Ramos (cell line): Measurements from ENCODE around the gene RUBCNL.
"Not testable (repeated sequence)": the region's sequence is repeated elsewhere in the genome, so short reads cannot be mapped to it uniquely, and the experiment has no call there.

Source experiments
- in situ Hi-C: fragments of 300-500 bp; cut with MboI; formaldehyde crosslinking; loops from one replicate; pipeline ENCODE4 v1.14.3; 2022; ENCODE audit warnings: low sequenced_read_pairs; ENCODE audit not compliant: unreplicated experiment

RUBCNL gene

DNA sequence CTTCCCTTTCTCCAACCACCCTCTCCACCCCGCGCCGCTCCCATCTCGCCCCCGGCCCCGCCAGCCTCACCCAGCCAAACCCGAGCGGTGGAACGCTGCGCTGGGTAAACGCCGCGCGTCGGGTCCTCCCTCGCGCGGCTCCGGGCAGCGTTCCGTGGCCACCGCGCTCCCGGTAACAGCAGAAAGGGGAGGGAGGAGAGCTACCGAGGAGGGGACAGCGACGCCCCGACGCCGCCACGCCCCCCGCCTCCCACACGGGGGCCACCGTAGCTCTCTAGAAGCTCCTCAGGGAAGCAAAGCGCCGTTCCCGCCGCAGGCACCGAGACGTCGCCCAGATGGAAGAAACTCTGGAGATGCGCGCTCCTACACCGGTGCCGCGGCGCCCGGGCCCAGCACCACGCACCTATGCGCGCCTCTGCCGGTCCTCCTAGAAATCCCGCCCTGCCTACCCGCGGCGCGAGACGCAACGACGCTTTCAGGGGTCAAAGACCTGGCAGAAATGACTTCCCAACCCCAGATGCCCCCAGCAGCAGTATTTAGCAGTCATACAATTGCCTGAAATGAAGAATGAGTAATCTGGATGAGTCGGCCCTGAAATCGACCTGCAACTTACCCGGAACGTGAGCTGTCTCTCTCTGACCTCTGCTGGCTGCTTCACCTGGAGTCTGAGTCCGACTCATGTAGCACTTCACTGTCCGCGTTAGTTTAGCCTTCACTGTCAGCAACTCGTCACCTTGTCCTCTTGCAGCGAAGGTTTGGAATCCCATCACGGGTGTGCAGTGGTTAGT is at the start of gene RUBCNL:
RUBCNL (minus strand) TSS at position 189 of the 788 bp plus-strand sequence. CDS start 14,777 bp downstream, outside the sequence.
- in situ Hi-C loops, result loop anchor here (10.0 kb wide), 1 partner anchor 208 kb away; no protein-coding TSS in a partner anchor

- in situ Hi-C loops, result not testable (repeated sequence)
Measured at GRCh38 chr13:46429558-46429957, 42.5 kb upstream of the RUBCNL start.

DNA sequence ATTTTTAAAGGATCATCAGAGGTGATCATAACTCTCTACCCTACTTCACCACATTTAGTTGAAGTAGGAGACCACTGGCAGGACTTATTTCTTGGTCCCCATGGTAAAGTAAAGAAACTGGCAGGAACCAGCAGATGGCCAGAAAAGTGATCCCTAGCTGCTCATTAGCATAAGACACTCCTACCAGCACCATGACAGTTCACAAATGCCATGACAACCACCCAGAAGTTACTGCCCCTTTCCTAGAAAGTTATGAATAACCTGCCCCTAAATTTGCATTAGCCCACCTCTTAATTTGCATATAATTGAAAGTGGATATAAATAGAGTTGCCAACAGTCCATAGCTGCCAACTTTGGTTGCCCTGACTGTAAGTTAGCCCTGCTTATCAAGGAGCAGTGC is 18.4 kb upstream of the RUBCNL start:
- in situ Hi-C loops, result no loop called here

GRCh38 chr13:46404733-46405100 is 17.7 kb upstream of the RUBCNL start:
- in situ Hi-C loops, result no loop called here

GRCh38 chr13:46403851-46404732 is 17.0 kb upstream of the RUBCNL start:
- in situ Hi-C loops, result no loop called here

- in situ Hi-C loops, result no loop called here
Measured at GRCh38 chr13:46402178-46402577, 15.1 kb upstream of the RUBCNL start.

DNA sequence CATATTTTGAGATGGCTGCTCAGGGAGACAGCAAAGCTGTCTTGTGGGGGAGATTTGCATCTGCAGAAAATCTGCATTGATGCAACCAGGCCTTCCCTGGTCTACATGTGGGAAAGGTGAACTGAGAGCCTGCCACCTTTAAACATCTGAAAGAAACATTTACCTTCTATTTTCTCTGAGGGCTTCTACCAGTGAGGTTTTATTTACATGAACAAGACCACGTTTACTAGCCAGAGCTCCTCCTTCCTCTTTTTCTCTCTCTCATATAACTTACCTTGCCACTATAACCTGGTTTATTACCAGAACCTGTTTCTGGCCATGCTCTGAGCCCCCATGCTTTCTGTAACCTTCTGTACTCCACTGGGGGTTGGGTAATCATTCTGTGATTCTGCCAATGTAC is 14.4 kb upstream of the RUBCNL start:
- in situ Hi-C loops, result no loop called here

GRCh38 chr13:46396341-46396740 is 9.3 kb upstream of the RUBCNL start:
- in situ Hi-C loops, result no loop called here

DNA sequence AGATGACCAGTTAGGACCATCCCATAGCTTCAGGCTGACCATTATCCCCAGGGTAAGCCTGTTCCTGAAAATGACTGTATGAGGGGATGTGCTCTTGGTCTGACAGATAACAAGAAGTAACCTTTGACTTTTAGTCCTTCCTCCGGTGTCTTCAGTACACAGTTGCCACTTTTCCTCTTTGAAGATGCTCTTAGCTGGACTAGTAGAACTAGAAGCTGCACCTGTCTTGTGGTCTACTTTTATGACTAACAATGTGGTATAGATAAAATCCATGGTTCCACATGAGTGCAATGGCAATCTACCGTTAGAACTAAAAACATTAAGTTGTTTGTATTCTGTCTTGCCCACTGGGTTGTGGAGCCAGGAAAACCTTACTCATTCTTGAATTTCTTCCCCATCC is 5.9 kb upstream of the RUBCNL start:
- in situ Hi-C loops, result no loop called here

GRCh38 chr13:46389457-46390451 is 2.7 kb upstream of the RUBCNL start:
- in situ Hi-C loops, result loop anchor here (10.0 kb wide), 1 partner anchor 205 kb away; no protein-coding TSS in a partner anchor

DNA sequence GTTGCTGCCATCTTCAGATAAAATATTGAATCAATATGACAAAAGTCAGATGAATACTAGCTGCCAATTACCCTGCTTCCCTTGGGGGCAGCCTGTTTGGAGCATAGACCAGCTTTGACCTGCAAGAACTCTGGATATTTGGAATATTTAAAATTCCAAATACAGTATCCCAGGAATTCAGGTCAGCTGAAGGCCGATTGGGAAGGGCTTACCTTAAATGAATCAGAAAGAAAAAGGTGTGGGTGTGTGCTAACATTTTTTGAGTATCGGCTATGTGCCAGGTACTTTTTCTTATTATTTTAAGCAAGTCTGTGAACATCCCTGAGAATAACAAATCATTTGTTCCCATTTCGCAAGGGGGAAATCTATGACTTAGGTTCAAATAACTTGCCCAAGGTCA is 1.8 kb upstream of the RUBCNL start:
- in situ Hi-C loops, result loop anchor here (10.0 kb wide), 1 partner anchor 206 kb away; no protein-coding TSS in a partner anchor

GRCh38 chr13:46388308-46388707 is 1.3 kb upstream of the RUBCNL start:
- in situ Hi-C loops, result loop anchor here (10.0 kb wide), 1 partner anchor 206 kb away; no protein-coding TSS in a partner anchor

DNA sequence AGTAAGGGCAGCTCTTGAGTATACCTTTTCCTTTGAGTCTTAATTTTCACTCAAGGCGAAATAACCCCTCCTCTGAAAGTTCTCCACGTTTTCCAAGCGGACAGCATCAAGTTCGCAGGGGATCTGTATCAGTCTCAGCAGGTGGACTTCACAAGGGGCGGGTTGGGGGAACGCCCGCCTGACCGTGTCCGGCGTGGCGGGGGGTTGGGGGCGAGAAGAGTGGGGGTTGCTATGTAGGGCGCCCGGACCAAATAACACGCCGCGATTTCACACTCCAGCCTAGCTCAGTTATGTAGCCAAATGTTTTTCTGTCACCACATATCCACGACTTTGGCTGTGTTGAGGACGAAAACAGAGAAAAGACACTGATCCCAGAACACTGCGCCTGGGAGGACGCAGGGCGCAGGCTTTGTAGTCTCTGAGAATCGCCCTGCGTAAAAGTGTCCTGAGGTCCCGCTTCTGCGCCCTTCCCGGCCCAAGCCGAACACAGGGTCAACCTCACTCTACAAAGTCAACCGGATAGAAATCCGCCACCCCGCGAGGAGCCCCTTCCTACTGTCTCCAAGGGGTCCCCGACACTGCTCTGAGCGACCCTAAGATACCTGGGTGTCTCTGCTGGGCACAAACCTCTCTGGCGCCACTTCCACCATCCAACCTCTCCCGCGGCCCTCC is 524 bp downstream of the RUBCNL start:
- in situ Hi-C loops, result loop anchor here (10.0 kb wide), 1 partner anchor 208 kb away; no protein-coding TSS in a partner anchor

DNA sequence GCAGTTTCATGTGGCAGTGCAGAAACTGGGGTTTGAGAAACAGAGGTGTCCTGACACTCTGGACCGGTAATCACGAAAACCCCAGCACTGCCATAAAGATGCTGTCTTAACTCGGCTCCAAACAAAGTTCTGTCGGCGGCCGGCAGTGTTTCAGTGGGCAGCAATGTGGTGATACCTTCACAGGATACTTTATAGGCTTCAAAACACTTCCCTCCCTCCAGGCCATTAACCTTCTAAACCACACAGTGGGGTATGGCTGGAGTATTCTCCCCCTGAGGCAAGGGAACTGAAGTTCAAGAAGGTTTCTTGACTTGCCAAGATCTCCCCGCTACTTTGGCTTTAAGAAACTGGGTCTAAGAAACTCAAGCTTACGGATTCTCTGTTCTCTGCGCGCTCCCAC is 1.1 kb downstream of the RUBCNL start:
- in situ Hi-C loops, result loop anchor here (10.0 kb wide), 1 partner anchor 209 kb away; no protein-coding TSS in a partner anchor

DNA sequence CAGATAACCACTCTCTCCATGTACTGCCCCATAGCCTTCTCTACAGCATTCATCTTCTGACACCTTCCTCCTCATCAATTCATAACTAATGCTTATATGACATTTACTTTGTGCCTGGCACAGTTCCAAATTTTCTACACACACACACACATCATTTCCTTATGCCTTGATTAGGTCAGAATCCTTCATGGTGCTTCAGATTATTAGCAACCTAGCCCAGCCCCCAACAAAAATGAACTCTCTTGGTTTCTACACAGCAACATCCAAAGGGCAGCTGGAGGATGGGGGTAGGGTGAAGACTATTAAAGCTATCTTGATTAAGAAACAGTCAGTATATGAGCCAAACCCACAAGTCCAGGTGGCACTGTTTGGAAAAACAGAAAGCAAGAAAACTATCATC is 3.7 kb downstream of the RUBCNL start:
- in situ Hi-C loops, result loop anchor here (10.0 kb wide), 1 partner anchor 211 kb away; no protein-coding TSS in a partner anchor

DNA sequence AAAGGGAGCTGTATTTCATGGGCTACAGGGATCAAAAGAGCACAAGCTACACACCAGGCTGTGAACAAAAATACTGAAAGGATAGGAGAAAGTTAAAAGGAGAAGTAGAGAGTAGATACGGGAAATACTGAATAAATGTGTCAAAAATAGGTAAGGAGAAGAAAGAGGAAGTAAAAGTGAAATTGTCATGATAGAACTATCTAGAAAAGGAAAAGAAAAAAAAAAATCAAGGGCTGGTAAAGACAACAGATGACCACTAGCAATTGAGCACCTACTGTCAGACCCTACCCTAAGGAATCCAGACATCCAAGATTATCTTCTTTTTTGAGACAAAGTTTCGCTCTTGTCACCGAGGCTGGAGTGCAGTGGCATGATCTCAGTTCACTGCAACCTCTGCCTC is 4.8 kb downstream of the RUBCNL start:
- in situ Hi-C loops, result loop anchor here (10.0 kb wide), 1 partner anchor 213 kb away; no protein-coding TSS in a partner anchor

GRCh38 chr13:46380242-46380641 is 6.8 kb downstream of the RUBCNL start:
- in situ Hi-C loops, result loop anchor here (10.0 kb wide), 1 partner anchor 215 kb away; no protein-coding TSS in a partner anchor

DNA sequence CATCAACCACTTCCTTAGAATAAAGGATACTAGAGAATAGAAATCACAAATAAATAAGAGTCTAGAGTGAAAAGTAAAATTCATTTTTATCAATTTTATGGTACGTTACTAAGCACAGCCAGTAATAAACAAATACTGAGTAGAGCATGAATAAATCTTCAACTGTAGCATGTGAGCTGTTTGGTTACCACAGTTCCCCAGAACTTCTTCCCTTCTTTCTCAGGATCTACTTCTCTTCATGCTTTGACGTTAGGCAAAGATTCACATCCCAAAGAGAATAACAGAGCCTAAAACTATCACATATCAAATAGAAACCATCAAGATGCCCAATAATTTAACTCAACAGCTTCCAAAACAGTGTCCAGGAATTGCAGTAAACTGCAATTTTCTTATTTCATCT is 7.4 kb downstream of the RUBCNL start:
- in situ Hi-C loops, result loop anchor here (10.0 kb wide), 1 partner anchor 215 kb away; no protein-coding TSS in a partner anchor

DNA sequence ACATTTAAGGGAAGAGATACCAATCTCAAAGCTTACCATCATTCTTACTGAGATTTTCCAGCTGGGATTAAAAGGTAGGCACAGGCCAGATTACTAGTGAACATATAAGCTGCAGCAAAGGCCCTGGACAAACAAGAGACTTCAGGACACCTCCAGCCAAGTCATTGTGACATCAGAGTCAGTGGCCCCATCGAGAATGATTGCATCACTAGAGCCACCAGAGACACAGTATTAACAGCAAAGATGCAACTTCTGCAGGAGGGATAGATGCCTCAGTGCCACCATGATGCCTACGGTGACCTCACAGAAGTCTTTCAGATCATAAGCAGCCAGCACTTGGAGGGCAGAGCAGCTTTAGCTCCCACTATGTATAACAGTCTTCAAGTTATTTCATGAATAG is 8.6 kb downstream of the RUBCNL start:
- in situ Hi-C loops, result no loop called here
